ENCODE measurements around the gene CRYZL1.

CRYZL1 gene

GRCh38 chr21:33557447-33557846 lies 84.1 kb downstream of the CRYZL1 start:
- DNase-seq = no peak

GRCh38 chr21:33554982-33555344 lies 86.6 kb downstream of the CRYZL1 start:
- DNase-seq = no peak

- no peak for DNase-seq
Observed at GRCh38 chr21:33554236-33554981, 87.1 kb downstream of the CRYZL1 start.

GRCh38 chr21:33552999-33553598 lies 88.4 kb downstream of the CRYZL1 start:
- DNase-seq = no peak

- no peak for DNase-seq
Observed at GRCh38 chr21:33552093-33552998, 89.2 kb downstream of the CRYZL1 start.

GRCh38 chr21:33551664-33552063 lies 89.9 kb downstream of the CRYZL1 start:
- no peak for DNase-seq

- no peak for DNase-seq
Observed at GRCh38 chr21:33550772-33551660, 90.5 kb downstream of the CRYZL1 start.

GRCh38 chr21:33549848-33550771 lies 91.4 kb downstream of the CRYZL1 start:
- no peak for DNase-seq

- DNase-seq = no peak
Observed at GRCh38 chr21:33546086-33546485, 95.5 kb downstream of the CRYZL1 start.

GRCh38 chr21:33544451-33545195 lies 96.9 kb downstream of the CRYZL1 start:
- no peak for DNase-seq

GRCh38 chr21:33543505-33544129 lies 97.9 kb downstream of the CRYZL1 start:
- DNase-seq = peak; percentile 40

- peak; percentile 96 for DNase-seq
Observed at GRCh38 chr21:33542640-33543504, 98.7 kb downstream of the CRYZL1 start, which contains the start of gene SON. Gene SON, plus strand, starts transcription at chr21:33543038. Its CDS starts 55 bp downstream, at chr21:33543093.

- DNase-seq = peak; percentile 69
Observed at GRCh38 chr21:33541756-33542639, 99.5 kb downstream of the CRYZL1 start, which contains the start of gene GART. Gene GART, minus strand, starts transcription at chr21:33542117. Its CDS starts 2,802 bp downstream, at chr21:33539315.

GRCh38 chr21:33541105-33541711 lies 100.3 kb downstream of the CRYZL1 start:
- DNase-seq = no peak

- DNase-seq = no peak
Observed at GRCh38 chr21:33540711-33541104, 100.8 kb downstream of the CRYZL1 start.

GRCh38 chr21:33539616-33540015 lies 101.9 kb downstream of the CRYZL1 start:
- DNase-seq = no peak
